Colon (tissue), 2 donors: ENCODE data around the gene RBBP5.

Experiments
- FAIRE-seq: peaks from 2 replicates; lab custom pipeline; 2012; peaks lifted over from hg19 to GRCh38; lab: Jason Lieb, UNC
- donor health status: control.
- donor health status: control.

The RBBP5 gene

GRCh38 chr1:205056956-205057568 lies 64.7 kb downstream of the RBBP5 start:
- no peak for FAIRE-seq

GRCh38 chr1:205056188-205056611 lies 65.6 kb downstream of the RBBP5 start:
- FAIRE-seq, result no peak

- no peak for FAIRE-seq
These were observed 67.8 kb downstream of the RBBP5 start for GRCh38 chr1:205054013-205054412.

- no peak for FAIRE-seq
These were observed 68.5 kb downstream of the RBBP5 start for GRCh38 chr1:205053296-205053695.

GRCh38 chr1:205052690-205053089 lies 69.1 kb downstream of the RBBP5 start:
- FAIRE-seq, result no peak

- FAIRE-seq, result no peak
These were observed 72.3 kb downstream of the RBBP5 start for GRCh38 chr1:205049479-205049878.

- no peak for FAIRE-seq
These were observed 73.4 kb downstream of the RBBP5 start for GRCh38 chr1:205048382-205048781.

- FAIRE-seq, result no peak
These were observed 74.0 kb downstream of the RBBP5 start for GRCh38 chr1:205047764-205048231.

- FAIRE-seq, result no peak
These were observed 74.9 kb downstream of the RBBP5 start for GRCh38 chr1:205046870-205047269.

GRCh38 chr1:205045146-205045545 lies 76.6 kb downstream of the RBBP5 start:
- no peak for FAIRE-seq

GRCh38 chr1:205044741-205045140 lies 77.0 kb downstream of the RBBP5 start:
- no peak for FAIRE-seq

GRCh38 chr1:205043866-205044265 lies 77.9 kb downstream of the RBBP5 start:
- no peak for FAIRE-seq

GRCh38 chr1:205042911-205043806 lies 78.6 kb downstream of the RBBP5 start, which contains the start of gene CNTN2:
TSS of gene CNTN2 (plus strand) at chr1:205043212. CDS start at chr1:205053186, 9,974 bp downstream.
- no peak for FAIRE-seq

- FAIRE-seq, result no peak
These were observed 79.5 kb downstream of the RBBP5 start for GRCh38 chr1:205041998-205042910.

GRCh38 chr1:205041001-205041715 lies 80.6 kb downstream of the RBBP5 start:
- FAIRE-seq, result no peak

GRCh38 chr1:205038132-205038786 lies 83.5 kb downstream of the RBBP5 start:
- FAIRE-seq, result no peak

GRCh38 chr1:205037539-205037938 lies 84.2 kb downstream of the RBBP5 start:
- FAIRE-seq, result no peak
